ENCODE results near the gene ENAH.
"Not testable (repeated sequence)": the region's sequence is repeated elsewhere in the genome, so short reads cannot be mapped to it uniquely, and the experiment has no call there.

DNA sequence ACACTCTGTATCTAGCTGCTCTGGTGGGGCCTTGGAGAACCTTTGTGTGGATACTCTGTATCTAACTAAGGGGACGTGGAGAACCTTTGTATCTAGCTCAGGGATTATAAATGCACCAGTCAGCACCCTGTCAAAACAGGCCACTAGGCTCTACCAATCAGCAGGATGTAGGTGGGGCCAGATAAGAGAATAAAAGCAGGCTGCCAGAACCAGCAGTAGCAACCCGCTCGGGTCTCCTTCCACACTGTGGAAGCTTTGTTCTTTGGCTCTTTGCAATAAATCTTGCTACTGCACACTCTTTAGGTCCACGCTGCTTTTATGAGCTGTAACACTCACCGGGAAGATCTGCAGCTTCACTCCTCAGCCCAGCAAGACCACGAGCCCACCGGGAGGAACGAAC, 179.7 kb downstream of the ENAH start:
- TF ChIP-seq POLR2A (IDR thresholded peaks at IDR 0.05; ENCODE audit: low read length); GATA1 (IDR thresholded peaks at IDR 0.05; ENCODE audit: low read depth, low read length): not testable (repeated sequence)

All from erythroblast (primary cell).